Activated CD8-positive, alpha-beta T cell treated with anti-CD3 and anti-CD28 coated beads, Interleukin-2, amount 10 ng/mL, durations not matched to agents 7 days and 5 days (primary cell): Measurements from ENCODE around the gene RPS21. TPM values are rescaled to one million over a fixed set of nuclear protein-coding genes. Genes with fewer than 3 reads are reported as not detected.
"Not testable (repeated sequence)": the region's sequence is repeated elsewhere in the genome, so short reads cannot be mapped to it uniquely, and the experiment has no call there.

Experiments used
- ATAC-seq: fragments of 150-1000 bp; cut with Tn5 transposase; one replicate; pipeline ENCODE4 v1.10.0; 2021; ENCODE audit warnings: moderate library complexity
- CTCF ChIA-PET: fragments of 350-600 bp; sonication (Branson Sonifier 250); formaldehyde crosslinking; loops from one replicate; lab custom pipeline; 2021; ENCODE audit warnings: antibody characterized with exemption; lab: Charles Lee
- POLR2A ChIA-PET: fragments of 350-600 bp; sonication (Branson Sonifier 250); formaldehyde crosslinking; loops from one replicate; lab custom pipeline; 2021; ENCODE audit warnings: antibody characterized with exemption; lab: Charles Lee
- DNase-seq: peaks from one replicate; pipeline ENCODE4 v3.0.0-alpha.2; 2020
- H3K27ac Mint-ChIP-seq: one replicate; pipeline ENCODE4 v1.8.0; 2021; ENCODE audit warnings: mild to moderate bottlenecking, mixed read lengths
- H3K27me3 Mint-ChIP-seq: one replicate; pipeline ENCODE4 v1.8.0; 2021; ENCODE audit warnings: low read depth, mixed read lengths
- H3K36me3 Mint-ChIP-seq: one replicate; pipeline ENCODE4 v1.8.0; 2021; ENCODE audit warnings: low read depth, mixed read lengths
- H3K4me1 Mint-ChIP-seq: one replicate; pipeline ENCODE4 v1.8.0; 2021; ENCODE audit warnings: low read depth, mixed read lengths
- H3K4me3 Mint-ChIP-seq: one replicate; pipeline ENCODE4 v1.8.0; 2021; ENCODE audit warnings: mild to moderate bottlenecking, mixed read lengths
- H3K9me3 Mint-ChIP-seq: one replicate; pipeline ENCODE4 v1.8.0; 2022; ENCODE audit warnings: mixed read lengths; ENCODE audit not compliant: insufficient read depth
- total RNA-seq, 2 experiments: library from RNA; stranded (reverse); gene quantifications; one replicate each; pipeline ENCODE4 v1.2.3, GENCODE V29; 2021

The RPS21 gene
- total RNA-seq, 2 experiments from 2014 or later = 1,875 to 1,999 TPM

- Mint-ChIP-seq H3K27ac (no peak overlapping the region), H3K4me3 (no peak overlapping the region), H3K36me3 (no peaks in the 10 kb centered on the region), H3K4me1 (peaks cover 2% of the 10 kb centered on the region), H3K9me3 (no peaks in the 10 kb centered on the region), H3K27me3 (peaks cover 14% of the 10 kb centered on the region)
- ATAC-seq = no peak
- DNase-seq = no peak
- ChIA-PET CTCF (interaction anchor here (0.9 to 1.8 kb wide), 3 partner anchors 13 to 67 kb away, joined by 3 to 4 read pairs (median 4); partner anchors contain the start of gene ADRM1), POLR2A (no interaction called here)
These were observed 17.7 kb upstream of the RPS21 start for GRCh38 chr20:62368976-62369814.

- H3K27ac Mint-ChIP-seq = no peak overlapping the region
- DNase-seq (no peak), ATAC-seq (no peak)
- ChIA-PET CTCF (interaction anchor here (0.9 kb wide), 1 partner anchor 13 kb away, joined by 3 read pairs; no protein-coding TSS in a partner anchor), POLR2A (no interaction called here)
- peaks cover 2% of the 10 kb centered on the region for H3K4me1 Mint-ChIP-seq
- no peak overlapping the region for H3K4me3 Mint-ChIP-seq
- no peaks in the 10 kb centered on the region for H3K9me3 Mint-ChIP-seq
- H3K36me3 Mint-ChIP-seq = no peaks in the 10 kb centered on the region
- peaks cover 14% of the 10 kb centered on the region for H3K27me3 Mint-ChIP-seq
These were observed 17.1 kb upstream of the RPS21 start for GRCh38 chr20:62369815-62370114.

- no peaks in the 10 kb centered on the region for H3K9me3 Mint-ChIP-seq
- ATAC-seq = no peak
- H3K36me3 Mint-ChIP-seq = no peaks in the 10 kb centered on the region
- CTCF ChIA-PET = interaction anchor here (0.9 kb wide), 1 partner anchor 12 kb away, joined by 3 read pairs; no protein-coding TSS in a partner anchor
- peaks cover 12% of the 10 kb centered on the region for H3K27me3 Mint-ChIP-seq
- no peak overlapping the region for H3K4me3 Mint-ChIP-seq
- peaks cover 2% of the 10 kb centered on the region for H3K4me1 Mint-ChIP-seq
- POLR2A ChIA-PET = no interaction called here
- no peak for DNase-seq
- H3K27ac Mint-ChIP-seq = no peak overlapping the region
These were observed 16.6 kb upstream of the RPS21 start for GRCh38 chr20:62370115-62370806.

- Mint-ChIP-seq H3K36me3 (no peaks in the 10 kb centered on the region), H3K27me3 (peaks cover 11% of the 10 kb centered on the region), H3K4me1 (peaks cover 2% of the 10 kb centered on the region), H3K9me3 (no peaks in the 10 kb centered on the region), H3K27ac (no peak overlapping the region), H3K4me3 (no peak overlapping the region)
- ATAC-seq (no peak), DNase-seq (no peak)
- ChIA-PET POLR2A (no interaction called here), CTCF (no interaction called here)
These were observed 15.9 kb upstream of the RPS21 start for GRCh38 chr20:62370807-62371587.

- H3K27me3 Mint-ChIP-seq = peaks cover 11% of the 10 kb centered on the region
- no peaks in the 10 kb centered on the region for H3K9me3 Mint-ChIP-seq
- H3K4me1 Mint-ChIP-seq = peaks cover 2% of the 10 kb centered on the region
- no peaks in the 10 kb centered on the region for H3K36me3 Mint-ChIP-seq
- no peak overlapping the region for H3K4me3 Mint-ChIP-seq
- no peak overlapping the region for H3K27ac Mint-ChIP-seq
- CTCF ChIA-PET = no interaction called here
- ATAC-seq (no peak), DNase-seq (no peak)
- POLR2A ChIA-PET = no interaction called here
These were observed 15.3 kb upstream of the RPS21 start for GRCh38 chr20:62371588-62372041.

GRCh38 chr20:62372042-62372993 is 14.6 kb upstream of the RPS21 start:
- no peaks in the 10 kb centered on the region for H3K9me3 Mint-ChIP-seq
- peaks cover 2% of the 10 kb centered on the region for H3K4me1 Mint-ChIP-seq
- H3K27me3 Mint-ChIP-seq = peaks cover 11% of the 10 kb centered on the region
- ATAC-seq (no peak), DNase-seq (no peak)
- no peaks in the 10 kb centered on the region for H3K36me3 Mint-ChIP-seq
- ChIA-PET CTCF (no interaction called here), POLR2A (no interaction called here)
- H3K4me3 Mint-ChIP-seq = no peak overlapping the region
- no peak overlapping the region for H3K27ac Mint-ChIP-seq

GRCh38 chr20:62373631-62374179 is 13.2 kb upstream of the RPS21 start:
- ATAC-seq, H3K27ac Mint-ChIP-seq, DNase-seq, POLR2A ChIA-PET, H3K36me3 Mint-ChIP-seq, CTCF ChIA-PET, H3K27me3 Mint-ChIP-seq, H3K9me3 Mint-ChIP-seq, H3K4me1 Mint-ChIP-seq, H3K4me3 Mint-ChIP-seq: not testable (repeated sequence)

- ChIA-PET CTCF (interaction anchor here (1.2 kb wide), 1 partner anchor 73 kb away, joined by 6 read pairs; no protein-coding TSS in a partner anchor), POLR2A (no interaction called here)
- H3K4me1 Mint-ChIP-seq = no peaks in the 10 kb centered on the region
- no peak overlapping the region for H3K4me3 Mint-ChIP-seq
- H3K36me3 Mint-ChIP-seq = no peaks in the 10 kb centered on the region
- H3K9me3 Mint-ChIP-seq = no peaks in the 10 kb centered on the region
- no peak overlapping the region for H3K27ac Mint-ChIP-seq
- no peak for DNase-seq
- H3K27me3 Mint-ChIP-seq = peaks cover under 1% of the 10 kb centered on the region
- ATAC-seq = no peak
These were observed 12.4 kb upstream of the RPS21 start for GRCh38 chr20:62374331-62375152.

GRCh38 chr20:62376112-62377063 is 10.5 kb upstream of the RPS21 start:
- Mint-ChIP-seq H3K4me1 (no peaks in the 10 kb centered on the region), H3K4me3 (no peak overlapping the region), H3K9me3 (no peaks in the 10 kb centered on the region), H3K36me3 (no peaks in the 10 kb centered on the region), H3K27me3 (no peaks in the 10 kb centered on the region), H3K27ac (no peak overlapping the region)
- DNase-seq (no peak), ATAC-seq (no peak)
- ChIA-PET POLR2A (no interaction called here), CTCF (interaction anchor here (1.5 kb wide), 1 partner anchor 74 kb away, joined by 6 read pairs; the partner anchor contains the start of gene ADRM1)
